Suppressor macrophage treated with lipopolysaccharide for 4 hours (primary cell): Measurements from ENCODE around the gene BCAS4.
"Not testable (repeated sequence)": the region's sequence is repeated elsewhere in the genome, so short reads cannot be mapped to it uniquely, and the experiment has no call there.

Experiments used
- DNase-seq: peaks from one replicate; pipeline ENCODE4 v3.0.0-alpha.2; 2020

The BCAS4 gene, protein sequence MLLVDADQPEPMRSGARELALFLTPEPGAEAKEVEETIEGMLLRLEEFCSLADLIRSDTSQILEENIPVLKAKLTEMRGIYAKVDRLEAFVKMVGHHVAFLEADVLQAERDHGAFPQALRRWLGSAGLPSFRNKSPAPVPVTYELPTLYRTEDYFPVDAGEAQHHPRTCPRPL

DNA sequence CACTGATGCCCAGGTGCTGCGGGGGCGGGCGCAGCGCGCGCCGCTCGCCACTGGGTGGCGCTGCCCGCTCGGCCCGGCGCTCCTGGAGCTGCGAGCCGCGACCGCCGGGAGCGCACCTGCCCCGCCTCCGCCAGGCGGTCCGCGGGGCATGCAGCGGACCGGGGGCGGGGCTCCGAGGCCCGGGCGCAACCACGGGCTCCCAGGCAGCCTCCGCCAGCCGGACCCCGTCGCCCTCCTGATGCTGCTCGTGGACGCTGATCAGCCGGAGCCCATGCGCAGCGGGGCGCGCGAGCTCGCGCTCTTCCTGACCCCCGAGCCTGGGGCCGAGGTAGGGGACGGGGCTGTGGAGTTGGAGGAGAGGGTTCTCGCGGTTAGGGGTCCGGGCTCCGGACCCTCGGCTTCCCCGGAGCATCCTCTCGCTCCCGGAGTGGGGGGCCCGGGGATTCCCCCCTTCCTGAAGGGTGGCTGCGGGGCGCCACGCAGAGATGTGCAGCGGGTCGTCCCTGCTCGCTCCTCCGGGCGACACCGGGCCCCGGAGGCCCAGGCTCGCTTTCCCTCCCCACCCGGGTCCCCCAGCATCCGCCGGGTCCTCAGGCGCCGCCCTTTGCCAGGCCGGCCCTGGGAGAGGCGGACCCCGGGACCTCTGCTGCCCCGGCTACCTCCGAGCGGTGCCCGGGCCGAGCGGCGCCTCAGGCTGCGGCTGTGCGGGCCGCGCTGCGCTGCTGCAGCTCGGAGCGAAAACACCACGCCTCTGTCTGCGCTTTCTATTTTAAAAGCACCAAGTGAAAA is at the start of gene BCAS4:
Gene BCAS4 (plus strand): TSS at position 216 of the 789 bp plus-strand sequence. CDS start 23 bp downstream, at position 239.
- peak; percentile 63 for DNase-seq

DNA sequence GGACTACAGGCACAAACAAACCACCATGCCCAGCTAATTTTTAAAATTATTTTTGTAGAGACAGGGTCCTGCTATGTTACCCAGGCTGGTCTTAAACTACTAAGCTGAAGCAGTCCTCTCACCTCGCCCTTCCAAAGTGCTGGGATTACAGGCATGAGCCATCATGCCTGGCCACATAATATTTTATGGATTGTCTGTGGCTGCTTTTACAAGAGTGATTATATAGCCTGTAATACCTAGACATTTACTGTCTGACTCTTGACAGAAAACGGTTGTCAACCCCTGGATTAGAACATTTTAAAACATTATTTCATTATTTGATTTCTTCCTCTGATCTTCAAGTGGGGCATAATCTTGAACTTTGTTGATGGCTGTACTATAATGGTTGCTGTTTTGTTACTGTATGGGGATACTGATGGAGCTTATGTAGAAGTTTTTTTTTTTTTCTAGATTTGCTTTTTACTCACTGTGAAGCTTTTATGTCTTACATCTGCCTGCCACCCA is 49.2 kb upstream of the BCAS4 start:
- DNase-seq: no peak

DNA sequence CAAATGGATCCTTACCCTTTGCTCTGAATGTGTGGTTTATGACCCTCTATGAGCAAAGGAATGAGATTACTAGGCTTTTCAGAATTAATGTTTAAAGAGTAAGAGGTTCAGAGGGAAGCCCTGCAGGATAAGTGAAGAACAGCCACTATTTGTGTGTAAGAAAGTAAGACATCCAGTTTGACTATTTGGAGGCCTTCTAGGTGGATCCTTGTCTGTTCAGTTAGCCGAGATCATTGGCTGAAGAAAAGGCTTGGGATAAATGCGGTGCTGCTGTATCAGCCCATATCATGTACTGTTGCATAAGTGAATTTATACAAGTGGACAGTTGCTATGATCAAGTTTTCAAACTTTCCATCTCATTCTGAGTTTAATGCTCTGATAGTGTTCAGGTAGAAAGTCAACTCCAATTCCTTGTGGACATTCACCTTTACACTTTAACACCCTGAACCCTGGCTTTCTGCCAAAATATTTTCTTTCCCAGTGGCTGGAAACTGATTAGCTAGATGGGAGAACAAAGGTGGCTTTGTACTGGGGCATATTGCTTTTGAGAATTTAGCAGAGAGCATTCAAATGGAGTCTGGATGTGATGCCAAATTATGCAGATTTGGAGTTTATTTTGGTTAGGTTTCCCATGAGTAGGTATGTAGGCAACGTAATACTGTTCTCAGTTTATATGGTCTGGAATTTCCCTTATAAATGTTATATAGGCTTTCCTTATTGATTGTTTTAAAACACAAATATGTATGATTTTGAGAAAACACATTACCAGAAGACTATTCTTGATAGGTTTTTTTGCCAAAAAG is 48.5 kb upstream of the BCAS4 start:
- DNase-seq: no peak

DNA sequence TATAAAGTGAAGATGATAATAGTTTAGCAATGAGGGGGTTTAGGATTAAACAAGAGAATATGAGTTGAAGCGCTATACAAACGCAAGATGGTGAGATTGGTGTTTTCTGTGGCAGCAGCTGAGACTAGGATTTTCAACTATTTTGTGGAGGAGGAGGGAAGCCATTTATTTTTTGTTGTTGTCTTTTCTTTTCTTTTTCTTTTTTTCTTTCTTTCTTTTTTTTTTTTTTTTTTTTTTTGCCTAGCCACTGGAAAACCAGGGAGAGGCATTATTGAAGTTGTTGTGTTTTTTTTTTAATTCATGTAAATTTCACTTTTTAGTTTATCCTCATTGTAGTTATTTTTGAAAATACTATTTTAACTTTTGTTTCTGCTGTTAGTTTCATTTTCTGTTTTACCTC is 47.6 kb upstream of the BCAS4 start:
- DNase-seq: no peak

DNA sequence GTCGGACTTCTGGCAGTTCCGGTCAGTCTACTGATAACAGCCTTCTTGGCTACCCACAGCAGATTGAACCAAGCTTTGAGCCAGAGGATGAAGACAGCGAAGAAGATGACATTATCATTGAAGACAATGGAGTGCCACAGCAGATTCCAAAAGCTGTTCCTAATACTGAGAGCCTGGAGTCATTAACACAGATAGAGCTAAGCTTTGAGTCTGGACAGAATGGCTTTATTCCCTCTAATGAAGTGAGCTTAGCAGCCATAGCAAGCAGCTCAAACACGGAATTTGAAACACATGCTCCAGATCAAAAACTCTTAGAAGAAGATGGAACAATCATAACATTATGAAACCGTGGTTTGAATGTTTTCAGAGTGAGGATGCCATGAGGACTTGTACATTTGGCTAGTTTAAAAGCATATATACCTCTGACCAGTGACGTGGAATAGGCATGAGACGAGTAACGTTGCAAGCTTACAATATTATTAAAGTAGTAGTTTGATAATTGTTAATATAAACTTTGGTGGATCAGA is 44.7 kb upstream of the BCAS4 start:
- no peak for DNase-seq

DNA sequence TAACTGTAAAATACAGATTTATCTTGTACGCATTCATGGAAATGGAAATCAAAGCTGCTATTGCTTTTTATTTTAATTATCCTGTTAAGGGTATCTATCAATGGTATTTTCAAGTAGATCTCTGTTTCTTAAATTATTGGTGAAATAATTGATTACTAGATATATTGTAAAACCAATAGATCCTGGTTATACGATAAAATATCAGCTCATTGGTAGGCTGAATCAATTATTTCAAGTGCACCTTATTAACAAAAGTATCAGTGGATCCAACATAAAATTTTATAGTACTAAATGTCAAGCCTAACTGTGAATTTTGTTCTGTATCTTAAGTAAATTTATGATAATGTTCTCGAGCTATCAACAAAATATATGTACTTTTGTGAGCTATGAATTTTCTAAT is 41.7 kb upstream of the BCAS4 start:
- no peak for DNase-seq

DNA sequence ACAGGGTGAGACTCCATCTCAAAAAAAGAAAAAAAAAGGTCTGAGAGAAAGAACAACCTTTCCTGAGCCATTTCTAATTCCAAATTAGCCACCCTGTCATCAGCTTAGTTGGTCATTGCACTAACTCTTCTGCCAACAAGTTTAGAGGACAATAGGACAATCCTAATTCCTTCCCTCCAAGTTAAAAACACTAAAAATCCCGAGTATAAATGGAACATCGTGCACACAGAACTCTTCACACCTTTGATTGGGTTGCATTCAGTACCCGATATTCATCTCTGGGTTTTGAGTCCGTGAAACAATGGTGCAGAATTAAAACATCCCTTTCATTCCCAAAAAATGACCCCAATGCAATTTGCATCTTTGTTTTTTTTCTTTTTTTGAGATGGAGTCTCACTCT is 40.4 kb upstream of the BCAS4 start:
- DNase-seq: no peak

DNA sequence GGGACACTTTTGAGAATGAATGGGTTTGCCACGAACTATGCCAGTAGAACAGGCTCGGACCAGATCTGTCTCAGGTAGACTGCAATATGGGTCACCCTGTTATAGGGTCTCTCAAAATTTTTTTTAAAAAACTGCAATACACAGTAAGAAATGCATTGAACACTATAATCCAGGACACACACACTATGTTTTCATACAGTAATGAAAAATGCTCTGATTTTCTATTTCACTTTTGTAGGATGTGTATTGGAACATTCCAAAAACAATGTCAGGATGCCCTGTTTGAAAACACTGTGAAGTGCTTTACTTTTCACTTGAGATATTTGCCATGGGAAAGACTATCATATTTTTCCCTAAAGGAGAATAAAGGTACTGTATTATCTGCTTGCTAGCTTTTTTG is 38.4 kb upstream of the BCAS4 start:
- no peak for DNase-seq

DNA sequence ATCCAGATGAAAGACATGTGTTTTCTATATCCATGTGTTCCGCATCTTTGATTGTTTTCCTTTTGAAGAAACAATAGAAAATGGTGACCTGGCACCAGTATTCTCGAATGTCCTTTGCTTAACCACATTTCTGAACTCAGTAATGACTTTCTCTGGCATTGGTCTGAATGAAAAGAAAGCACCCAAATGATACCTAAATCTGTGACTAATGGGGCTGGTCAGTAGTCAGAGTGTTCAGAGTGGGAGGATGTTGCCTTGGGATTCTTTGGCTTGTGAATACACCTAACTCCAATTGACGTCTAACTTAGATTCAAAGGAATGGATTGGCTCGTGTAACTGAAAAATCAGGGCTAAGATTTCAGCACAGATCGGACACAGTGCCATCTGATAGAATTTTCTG is 36.4 kb upstream of the BCAS4 start:
- no peak for DNase-seq

DNA sequence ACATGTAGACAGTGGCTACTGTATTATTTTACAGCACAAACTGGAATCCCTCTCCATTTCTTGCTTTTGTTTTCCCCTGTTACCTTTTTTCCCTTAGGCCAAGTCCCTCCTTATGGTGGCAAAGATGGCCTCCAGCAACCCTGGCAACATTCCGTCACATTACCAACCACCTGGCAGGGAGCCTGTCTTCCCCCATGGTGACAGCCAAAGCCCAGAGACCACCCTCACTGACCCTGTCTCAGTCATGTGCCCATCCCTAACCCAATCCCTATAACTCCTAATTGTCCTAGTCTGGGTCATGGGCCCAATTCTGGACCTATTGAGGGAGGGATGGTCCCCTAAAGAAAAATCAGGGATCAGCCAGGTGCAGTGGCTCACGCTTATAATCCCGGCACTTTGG is 35.9 kb upstream of the BCAS4 start:
- DNase-seq: no peak

DNA sequence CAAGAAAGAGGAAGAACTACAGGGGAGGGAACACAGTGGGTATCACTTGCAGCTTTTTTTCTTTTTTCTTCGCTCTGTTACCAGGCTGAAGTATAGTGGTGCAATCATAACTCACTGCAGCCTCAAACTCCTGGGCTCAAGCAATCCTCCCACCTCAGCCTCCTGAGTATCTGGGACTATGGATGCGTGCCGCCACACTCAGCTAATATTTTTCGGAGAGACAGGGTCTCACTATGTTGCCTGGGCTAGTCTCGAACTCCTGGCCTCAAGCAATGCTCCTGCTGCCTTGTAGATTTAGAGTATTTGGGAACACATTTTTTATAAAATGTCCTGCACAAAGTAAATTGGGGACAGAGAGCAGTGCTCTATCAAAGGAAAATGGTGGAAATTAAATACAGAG is 35.2 kb upstream of the BCAS4 start:
- DNase-seq: no peak

DNA sequence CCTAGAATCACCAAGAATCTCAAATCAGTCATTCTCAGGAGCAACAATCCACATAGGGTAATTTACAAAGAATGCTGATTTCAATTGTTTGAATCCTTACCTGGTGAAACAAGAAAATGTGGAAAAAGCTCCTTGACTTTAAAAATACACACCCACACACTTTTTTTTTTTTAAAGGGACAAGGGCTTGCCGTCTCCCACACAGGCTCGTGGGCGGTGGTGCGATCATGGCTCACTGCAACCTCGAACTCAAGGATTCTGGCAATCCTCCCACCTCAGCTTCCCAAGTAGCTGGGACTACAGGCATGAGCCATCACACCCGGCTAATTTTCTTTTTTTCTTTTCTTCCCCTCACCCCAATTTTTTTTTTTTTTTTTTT is 32.8 kb upstream of the BCAS4 start:
- no peak for DNase-seq

DNA sequence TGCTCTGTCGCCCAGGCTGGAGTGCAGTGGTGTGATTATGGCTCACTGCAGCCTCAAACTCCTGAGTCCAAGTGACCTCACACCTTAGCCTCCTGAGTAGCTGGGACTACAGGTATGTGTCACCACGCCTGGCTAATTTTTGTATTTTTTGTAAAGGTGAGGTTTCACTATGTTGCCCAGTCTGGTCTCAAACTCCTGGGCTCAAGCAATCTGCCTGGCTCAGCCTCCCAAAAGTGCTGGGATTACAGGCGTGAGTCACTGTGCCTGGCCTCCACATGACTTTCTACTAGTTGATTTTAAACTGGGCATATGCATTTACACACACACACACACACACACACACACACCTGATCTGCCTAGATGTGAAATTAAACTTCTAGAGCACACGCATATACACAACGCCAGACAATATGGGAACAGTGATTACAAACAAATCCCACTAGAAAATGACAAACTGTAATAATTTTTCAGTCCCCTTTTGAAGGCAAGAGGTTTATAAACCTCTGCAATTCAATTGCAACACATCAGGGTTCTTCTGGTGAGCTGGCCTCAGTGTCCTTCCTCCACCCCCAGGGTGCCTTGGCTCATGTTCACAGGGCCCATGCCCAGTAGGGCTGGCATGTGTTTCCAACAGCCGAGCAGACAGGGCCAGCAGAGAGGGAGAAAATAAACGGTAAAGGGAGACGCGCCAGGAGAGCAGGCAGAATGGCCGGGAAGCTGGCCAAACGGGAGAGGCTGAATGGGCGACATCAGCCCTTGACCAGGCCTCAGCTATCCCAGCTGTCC is 32.2 kb upstream of the BCAS4 start:
- DNase-seq: no peak

DNA sequence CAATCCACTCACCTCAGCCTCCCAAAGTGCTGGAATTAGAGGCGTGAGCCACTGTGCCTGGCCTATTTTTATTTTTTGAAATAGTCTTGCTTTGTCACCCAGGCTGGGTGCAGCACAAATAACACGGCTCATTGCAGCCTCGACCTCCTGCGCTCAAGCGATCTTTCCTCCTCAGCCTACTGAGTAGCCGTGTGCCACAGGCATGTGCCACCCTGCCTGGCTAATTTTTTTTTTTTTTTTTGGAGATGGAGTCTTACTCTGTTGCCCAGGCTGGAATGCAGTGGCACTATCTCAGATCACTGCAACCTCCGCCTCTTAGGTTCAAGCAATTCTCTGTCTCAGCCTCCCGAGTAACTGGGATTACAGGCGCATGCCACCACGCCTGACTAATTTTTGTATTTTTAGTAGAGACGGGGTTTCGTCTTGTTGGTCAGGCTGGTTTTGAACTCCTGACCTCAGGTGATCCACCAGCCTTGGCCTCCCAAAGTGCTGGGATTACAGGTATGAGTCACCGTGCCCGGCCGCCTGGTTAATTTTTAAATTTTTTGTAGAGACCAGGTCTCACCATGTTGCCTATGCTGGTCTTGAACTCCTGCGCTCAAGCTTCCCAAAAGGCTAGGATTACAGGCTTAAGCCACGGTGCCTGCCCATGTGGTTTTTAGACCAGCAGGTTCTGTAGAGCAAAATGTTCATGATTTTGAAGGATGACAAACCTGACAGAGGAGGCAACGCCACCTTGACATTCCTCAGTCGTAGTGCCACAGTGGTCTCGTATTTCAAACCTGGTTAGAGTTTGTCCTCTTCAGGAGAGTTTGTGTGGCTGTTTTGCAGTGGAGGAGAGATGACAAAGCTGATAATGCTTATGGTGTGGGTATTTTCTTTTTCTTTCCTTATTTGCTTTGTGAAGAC is 31.1 kb upstream of the BCAS4 start:
- not testable (repeated sequence) for DNase-seq

DNA sequence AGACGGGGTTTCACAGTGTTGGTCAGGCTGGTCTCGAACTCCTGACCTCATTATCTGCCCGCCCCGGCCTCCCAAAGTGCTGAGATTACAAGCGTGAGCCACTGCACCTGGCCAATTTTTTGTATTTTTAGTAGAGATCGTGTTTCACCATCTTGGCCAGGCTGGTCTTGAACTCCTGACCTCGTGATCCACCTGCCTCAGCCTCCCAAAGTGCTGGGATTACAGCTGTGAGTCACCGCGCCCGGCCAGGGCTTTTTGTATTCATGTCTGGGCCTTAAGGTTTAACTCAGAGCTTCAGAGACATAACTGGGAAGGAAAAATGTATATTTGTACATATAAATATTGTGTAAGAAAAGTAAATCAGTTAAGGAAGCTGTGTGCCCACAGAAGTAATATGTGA is 29.6 kb upstream of the BCAS4 start:
- not testable (repeated sequence) for DNase-seq

DNA sequence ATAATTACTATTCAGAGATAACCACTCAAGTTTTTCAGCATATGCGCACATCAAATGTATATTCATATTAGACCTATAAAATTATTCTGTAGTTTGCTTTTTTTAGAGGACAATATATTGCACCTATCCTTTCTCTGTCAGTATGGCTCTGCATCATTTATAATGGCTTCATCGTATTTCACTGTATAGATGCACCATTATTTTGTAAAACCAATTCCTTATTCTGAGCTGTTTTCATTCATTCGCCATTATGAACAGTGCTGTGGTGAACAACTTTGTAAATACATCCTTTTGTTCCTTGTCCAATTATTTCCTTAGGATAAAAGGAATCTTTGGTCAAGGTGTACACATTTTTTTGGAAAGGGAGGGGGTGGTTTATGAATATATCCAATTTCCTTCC is 29.2 kb upstream of the BCAS4 start:
- DNase-seq: no peak

DNA sequence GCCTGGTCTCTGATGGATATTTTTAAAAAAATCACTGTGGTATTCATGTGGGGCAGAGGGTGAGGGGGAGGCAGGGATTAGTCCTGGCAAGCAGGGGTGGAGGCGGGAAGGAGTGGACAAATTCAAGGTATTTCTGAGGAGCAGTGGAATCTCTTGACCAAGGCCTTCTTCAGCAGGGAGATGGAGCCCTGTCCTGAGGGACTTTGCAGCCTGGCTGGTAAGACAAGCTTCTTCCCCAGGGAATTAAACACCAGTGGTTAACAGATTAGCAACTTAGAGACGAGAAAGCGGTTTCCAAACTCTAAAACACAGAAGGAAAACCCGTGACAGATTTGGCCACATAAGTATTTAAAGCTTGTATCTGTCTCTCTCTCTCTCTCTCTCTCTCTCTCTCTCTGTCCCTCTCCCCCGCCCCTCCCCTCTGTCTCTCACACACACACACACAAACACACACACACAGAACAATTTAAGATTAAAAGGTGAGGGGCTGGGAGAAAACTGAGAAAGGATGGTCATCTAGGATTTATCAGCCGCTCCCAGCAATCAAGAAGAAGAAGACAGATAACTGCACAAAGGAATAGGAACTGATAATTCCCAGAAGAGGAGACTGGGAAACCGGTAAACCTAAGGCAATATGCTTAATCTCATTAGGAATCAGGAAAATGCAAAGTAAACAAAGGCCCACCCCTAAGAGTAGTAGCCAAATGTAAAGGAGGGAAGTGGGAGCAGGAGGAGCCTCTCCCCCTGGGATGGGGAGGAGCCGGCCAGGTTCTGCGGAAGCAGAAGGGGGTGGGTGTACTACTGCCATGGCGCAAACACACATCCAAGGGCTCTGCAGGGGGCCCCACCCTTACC is 27.7 kb upstream of the BCAS4 start:
- DNase-seq: not testable (repeated sequence)

DNA sequence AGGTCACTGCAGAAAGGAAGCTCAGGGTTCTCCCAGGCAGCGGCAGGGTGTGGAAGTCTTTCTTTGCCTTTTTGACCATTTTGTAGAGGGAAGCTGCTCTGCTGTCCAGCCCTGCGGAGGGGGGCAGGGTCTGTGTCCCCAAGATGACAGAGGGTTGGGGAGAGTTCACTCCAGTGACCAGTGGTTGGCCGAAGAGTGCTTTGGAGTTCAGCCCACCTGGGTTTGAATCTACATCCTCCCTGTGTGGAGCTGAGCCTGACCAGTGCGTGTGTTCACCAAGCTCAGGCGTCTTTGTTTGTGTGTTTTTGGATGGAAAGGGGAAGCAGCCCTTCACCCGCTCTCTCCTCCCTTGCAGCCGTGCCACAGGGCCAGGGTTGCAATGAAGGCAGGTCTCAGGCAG is 25.9 kb upstream of the BCAS4 start:
- not testable (repeated sequence) for DNase-seq

DNA sequence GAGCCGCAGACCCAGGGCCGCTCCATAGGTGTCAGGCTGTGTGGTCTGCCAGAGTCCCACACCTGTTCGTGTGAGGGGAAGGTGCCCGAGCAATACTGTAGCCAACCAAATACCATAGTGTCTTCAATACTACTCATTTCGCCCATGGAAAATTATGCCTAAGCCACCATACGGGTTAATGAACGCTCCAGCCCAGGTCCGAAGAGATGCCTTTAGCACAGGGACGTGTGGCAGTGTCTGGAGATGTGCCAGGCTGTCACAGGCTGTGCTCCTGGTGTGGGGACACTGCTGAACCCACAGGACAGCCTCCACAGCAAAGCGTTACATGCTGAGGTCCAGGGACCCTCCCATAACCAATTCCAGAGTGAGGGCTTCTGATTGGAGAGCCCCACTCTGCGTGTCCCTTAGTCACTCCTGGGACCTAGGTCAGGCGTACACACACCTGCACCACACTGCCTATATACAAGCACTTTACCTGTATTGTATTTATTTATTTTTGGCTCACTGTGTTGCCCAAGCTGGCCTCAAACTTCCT is 25.2 kb upstream of the BCAS4 start:
- DNase-seq: not testable (repeated sequence)

DNA sequence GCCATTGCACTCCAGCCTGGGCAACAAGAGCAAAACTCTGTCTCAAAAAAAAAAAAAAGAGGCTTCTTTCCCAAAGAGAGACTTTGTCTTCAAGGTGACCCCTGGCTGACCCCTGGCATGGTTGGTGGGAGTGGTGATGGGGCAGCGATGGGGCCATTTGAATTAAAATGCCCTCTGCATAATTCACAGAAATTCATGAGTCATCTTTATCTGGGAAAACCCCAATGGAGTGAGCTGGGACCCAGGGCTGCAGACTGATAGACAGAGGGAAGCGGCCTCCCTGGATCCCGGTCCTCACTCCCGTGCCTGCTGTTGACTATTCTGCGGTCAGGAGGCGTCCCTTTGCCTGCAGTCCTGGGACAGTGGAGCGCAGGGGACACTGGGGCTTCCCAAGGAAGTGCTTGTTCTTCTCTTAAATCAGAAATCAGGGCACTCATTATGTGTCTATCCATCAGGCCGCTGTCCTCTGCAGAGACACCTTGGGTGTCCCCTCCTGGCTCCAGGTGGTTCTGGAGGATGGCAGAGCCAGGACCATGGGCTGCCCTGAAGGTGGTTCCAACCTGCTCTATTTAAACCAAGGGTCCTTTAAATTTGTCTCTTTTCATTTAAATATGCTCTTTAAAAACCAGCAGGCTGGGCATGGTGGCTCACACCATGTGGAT is 23.3 kb upstream of the BCAS4 start:
- not testable (repeated sequence) for DNase-seq
